HG03045 (cell line): ENCODE measurements around the gene MACO1.
"Not testable (repeated sequence)": the region's sequence is repeated elsewhere in the genome, so short reads cannot be mapped to it uniquely, and the experiment has no call there.

ENCODE experiments used
- ATAC-seq: cut with Tn5 transposase; IDR thresholded peaks from one replicate; pipeline ENCODE4 v1.9.1; 2021; ENCODE audit warnings: mild to moderate bottlenecking, moderate library complexity; ENCODE audit not compliant: unreplicated experiment

Gene MACO1

DNA sequence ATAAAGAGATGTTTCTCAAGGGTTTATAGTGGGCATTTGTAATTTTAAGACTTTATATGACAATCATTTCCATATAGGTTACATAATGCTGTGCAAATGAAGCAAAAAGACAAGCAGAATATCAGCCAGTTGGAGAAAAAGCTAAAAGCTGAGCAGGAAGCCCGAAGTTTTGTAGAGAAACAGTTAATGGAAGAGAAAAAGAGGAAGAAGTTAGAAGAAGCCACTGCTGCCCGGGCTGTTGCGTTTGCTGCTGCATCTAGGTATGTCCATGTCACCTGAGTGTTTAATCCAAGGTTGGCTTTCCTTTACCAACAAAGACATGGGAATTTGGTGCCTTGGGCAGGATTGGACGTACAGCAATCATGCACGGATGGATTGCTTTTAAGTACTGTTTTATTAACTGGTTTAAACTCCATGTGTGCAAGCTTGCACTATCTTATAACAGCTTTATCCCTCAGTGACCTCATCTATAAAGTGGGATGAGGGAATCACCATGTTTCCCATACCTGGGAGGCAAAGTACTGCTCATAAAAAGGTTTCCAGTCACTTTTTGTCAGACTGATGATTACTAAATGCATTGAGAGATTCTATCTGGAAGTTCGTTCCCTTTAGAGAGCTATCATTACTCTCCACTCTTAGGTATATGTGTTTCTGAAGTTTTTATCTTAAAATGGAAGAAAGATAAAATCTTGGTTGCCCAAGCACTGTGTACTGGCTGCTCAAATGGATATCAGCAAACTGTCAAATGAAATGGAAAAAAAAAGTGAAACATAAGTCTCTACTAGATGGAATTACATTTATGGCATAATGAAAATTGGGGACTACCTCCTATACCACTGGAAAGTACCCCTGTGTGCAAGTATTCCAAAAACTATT is 55.1 kb downstream of the MACO1 start:
- no peak for ATAC-seq

DNA sequence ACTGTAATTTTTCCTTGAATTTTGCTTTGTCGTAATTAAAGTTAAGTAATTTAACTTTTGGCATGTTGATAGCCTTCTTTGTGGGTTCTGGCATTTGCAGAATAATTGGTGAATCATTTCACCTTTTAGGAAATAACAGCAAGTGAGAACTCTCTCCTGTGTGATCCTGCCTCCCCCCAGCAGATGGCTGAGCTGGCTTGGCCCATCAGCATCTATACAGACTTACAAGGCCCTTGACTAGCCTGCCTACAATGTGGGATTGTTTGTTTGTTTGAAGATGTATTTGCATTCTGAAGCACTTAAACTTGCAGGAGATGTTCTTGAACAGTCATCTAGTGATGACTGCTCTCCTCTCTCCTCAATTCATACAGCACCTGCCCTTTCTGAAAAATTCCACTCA is 55.9 kb downstream of the MACO1 start:
- ATAC-seq = no peak

DNA sequence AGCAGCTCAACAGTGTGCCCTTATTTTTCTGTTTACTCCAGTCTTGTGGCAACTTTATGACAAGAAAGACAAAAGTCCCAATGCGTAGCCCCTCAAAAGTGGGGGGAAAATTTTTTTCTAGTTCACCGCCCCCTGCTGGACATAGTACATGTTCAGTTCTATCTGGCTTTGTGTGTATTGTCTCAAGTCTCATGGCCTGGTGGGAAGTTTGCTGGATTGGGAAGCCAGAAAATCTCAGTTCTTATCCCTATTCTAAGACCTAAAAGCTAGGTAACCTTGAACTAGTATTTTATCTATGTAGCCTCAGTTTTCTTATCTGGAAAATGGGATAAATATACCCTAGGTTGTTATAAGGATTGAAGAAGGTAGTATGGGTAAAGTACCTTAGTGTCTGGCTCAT is 56.9 kb downstream of the MACO1 start:
- no peak for ATAC-seq

DNA sequence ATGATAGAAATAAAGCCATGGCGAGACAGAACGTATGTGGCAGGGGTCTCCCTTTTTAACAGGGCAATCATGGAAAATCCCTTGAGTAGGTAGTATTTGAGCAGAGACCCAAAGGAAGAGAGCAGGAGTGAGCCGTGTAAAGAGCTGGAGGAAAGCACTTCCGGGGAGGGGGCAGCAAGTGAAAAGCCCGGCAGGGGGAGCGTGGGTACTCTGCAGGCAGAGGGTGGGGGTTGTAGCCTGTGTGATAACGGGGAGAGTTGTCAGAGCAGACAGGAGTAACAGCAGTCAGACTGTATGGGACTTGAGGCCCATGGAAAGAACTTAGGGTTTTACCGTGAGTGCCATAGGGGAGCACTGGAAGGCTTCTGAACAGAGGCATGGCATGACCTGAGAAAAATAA is 61.6 kb downstream of the MACO1 start:
- ATAC-seq = no peak

DNA sequence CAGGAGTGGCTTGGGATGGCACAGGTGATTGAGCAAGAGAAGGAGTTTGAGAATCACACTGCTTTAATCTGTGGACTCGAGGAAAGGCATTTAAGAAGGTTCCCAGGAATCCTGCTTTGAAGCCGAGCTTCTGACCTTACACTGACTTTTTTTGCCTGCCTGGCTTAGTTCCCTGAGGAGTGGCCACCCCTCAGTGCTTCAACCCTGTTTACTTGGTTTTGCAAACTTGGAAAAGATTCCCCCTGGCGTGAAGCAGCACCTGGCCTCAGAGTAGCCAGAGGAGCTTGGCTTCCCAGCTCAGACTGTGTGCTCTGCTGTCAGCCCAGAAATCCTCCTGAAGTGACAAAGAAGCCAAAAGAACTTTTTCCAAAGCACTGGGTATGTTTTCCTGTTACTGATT is 64.3 kb downstream of the MACO1 start:
- ATAC-seq = no peak

DNA sequence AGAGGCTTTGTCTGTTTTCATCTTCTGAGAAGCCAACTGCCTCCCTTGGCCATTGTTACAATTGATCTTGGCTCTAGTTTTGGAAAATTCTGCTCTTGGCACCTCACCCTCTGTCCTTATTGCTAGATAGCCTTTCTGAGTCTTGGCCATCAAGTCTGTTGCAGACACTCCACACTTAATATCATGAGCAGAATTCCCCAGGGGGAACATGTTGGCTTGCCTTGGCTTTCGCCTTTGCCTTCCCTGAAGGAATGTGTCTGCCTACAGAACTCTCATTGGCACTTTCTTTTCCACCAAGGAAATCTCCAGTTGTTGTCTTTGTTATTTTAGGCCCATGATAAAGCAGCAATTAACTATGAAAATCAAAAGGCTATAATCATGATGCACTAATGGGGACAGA is 70.0 kb downstream of the MACO1 start:
- no peak for ATAC-seq

DNA sequence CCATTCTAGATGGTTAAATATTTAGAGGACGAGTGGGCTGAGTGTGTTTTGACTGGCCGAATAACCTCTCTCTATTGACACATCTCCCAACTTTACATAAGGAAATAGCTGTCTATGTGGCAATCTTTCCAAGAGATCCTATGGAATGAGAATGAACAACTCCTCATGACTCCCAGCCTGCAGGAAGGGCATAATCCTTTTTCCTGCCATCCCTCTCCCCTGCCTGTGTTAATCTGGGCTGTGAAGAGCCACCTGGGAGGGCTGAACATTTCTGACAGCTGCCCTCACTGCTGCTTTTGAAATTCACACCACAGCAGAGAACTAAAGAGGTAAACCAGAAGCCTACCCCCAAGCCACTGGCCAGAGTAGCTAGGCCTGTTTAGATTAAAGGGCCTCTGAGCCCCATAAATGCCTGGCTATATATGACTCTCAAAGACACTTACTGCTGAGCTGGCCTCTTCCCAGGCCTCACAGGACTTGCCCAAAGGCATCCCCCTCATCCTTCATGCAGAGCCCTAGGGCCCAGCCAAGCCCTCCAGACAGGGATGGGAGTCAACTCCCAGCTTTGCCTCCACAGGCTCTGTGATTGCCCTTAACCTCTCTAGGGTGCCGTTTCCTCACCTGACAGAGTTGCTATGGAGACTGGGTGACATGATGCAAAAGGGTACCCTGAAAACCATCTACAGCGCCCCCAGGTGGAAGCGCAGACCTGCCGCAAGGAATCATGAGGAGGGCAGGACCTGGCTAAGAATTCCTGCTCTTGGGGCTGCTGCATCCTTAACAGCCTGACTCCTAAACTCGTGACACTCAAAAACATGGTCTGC is 70.8 kb downstream of the MACO1 start:
- ATAC-seq = no peak

DNA sequence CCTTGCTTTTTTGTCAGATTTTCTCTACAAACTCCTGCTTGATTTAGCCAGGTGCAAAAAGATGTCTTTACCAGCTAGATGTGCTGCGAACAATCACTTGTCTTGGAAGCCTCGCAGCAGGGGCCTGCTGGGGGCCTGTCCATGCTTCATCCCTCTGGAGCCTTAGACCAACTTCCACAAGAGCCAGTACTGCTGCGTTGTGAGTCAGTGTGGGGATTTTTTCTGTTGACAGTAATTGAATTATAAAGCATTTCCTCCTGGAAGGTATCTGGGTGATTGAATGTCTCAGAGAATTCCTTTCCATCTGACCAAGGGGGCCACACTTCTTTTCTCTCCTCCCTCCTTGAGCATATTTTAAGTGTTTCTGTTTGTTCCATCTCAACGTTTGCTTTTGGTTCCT is 72.3 kb downstream of the MACO1 start:
- no peak for ATAC-seq

DNA sequence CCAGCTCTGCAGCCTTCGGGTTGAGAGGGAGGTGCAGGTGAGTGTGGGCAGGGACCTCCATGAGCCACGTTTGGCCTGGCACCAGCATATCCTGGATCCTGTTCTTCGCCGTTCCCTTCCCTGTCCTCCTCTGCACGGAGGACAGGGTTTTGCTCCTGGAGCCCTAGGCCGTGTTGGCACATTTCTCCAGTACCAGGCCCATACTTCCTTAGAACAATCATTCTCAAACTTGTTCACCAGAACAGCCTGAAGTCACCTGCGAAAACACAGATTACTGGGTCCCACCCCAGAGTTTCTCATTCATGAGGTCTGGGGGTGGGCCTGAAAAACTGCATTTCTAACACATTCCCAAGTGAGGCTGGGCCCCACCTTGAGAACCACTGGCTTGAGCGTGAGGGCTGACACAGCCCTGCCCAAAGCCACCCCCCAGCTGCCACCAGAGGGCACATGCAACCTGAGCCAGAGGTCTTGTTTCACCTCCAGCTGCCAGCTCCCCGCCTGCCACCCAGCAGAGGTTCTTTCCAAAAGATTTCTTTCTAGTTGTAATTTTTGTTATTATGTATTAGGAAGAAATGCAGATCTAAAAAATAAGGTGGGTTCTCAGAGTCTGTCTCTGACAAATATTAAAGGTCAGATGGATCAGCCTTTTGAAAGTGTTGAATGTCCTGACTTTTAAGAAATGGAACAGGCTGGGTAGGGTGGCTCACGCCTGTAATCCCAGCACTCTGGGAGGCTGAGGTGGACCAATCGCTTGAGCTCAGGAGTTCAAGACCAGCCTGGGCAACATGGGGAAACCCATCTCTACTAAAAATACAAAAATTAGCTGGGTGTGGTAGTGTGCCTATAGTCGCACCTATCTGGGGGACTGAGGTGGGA is 73.1 kb downstream of the MACO1 start:
- ATAC-seq = no peak

DNA sequence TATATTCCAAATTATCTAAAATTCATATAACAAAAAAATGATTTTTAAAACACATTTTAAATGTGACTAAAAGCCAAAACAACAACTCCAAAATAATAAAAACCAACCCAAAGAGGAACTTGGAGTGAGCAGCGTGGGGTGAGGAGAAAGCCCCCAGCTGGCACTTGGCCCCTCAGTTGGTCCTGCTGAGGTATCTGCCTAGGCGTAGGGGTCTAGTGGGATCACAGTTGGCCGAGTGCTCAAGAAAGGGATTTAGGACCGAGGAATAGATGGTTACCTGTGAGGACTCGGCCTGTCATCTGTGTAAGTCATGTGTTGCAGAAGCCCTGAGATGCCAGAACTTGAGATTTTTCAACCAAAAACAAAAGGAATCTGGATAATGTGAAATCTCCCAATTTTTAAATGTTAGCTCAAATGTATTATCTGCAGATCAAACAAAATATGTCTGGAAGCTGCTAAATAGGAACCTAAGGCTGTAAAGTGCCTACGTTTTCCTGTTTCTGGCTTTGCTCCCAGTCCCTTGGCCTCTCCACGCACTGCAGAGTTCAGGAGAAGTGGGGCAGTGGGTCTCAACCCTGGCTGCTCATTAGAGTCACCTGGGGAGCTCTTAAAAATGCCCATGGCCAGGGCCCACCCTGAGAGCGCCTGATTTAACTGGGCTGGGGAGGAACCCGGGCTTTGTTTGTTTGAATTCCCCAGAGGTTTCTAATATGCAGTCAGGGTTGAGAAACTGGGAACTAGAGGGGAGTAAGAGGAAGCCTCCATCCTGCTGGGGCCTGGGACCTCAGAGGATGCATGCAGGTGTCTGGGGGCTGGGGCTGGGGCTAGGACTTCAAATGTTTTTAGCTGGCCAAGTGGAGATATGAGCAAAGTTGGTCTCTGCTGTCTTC is 74.3 kb downstream of the MACO1 start:
- ATAC-seq = no peak

DNA sequence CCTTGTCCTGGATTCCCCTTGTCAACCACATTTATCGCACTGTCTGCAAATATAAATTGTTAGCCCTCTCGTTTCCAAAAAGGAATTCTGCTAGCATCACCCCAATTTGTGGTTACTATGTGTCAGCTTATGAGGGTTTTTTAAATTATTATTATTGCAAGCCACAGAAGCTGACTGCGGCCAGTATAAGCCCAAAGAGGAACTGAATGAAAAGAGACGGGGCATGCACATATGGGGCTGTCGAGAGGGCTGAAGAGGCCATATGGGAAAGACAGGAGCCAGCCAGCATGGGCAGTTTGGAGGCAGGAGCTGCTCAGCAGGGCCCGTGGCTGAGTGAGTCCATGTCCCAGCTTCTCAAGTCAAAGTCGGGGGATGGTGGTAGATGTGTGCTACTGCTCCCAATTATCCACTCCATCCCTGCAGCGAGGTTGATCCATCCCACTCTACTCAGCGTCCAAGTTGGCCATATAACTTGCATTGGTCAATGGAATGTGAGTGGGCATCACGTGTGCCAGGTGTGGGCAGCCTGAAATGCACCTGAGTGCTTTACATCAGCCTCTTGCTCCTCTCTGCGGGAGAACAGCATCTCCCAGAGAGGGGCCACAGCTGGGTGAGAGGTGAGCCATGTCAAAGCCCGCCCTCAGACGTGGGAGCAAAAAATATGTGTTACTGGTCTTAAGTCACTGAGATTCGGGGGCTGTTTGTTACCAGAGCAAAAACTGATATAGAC is 75.1 kb downstream of the MACO1 start:
- ATAC-seq = no peak

DNA sequence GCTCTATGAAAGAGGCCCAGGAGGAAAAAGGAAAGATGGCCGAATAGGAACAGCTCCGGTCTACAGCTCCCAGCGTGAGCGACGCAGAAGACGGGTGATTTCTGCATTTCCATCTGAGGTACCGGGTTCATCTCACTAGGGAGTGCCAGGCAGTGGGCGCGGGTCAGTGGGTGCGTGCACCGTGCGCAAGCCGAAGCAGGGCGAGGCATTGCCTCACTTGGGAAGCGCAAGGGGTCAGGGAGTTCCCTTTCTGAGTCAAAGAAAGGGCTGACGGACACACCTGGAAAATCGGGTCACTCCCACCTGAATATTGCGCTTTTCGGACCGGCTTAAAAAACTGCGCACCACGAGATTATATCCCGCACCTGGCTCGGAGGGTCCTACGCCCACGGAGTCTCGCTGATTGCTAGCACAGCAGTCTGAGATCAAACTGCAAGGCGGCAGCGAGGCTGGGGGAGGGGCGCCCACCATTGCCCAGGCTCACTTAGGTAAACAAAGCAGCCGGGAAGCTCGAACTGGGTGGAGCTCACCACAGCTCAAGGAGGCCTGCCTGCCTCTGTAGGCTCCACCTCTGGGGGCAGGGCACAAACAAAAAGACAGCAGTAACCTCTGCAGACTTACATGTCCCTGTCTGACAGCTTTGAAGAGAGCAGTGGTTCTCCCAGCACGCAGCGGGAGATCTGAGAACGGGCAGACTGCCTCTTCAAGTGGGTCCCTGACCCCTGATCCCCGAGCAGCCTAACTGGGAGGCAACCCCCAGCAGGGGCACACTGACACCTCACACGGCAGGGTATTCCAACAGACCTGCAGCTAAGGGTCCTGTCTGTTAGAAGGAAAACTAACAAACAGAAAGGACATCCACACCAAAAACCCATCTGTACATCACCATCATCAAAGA is 76.1 kb downstream of the MACO1 start:
- not testable (repeated sequence) for ATAC-seq

DNA sequence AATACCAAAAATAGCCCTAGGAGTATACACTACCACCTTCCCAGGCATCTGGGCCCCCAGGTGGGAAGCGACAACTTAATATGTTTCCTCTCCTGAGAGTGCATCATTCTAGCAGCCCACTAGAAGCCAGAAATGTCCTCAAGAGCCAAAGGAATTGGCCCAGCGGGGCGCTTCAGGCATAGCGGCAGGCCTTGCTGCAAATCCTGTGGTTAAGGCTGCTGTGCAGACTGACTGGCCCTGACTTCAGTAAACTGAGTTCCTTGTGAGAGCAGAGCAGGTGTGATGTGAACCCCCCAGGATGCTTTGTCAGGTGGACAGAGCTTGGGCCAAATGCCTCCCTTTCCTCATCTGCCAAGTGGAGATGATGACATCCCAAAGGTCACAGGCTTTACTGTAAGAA is 83.0 kb downstream of the MACO1 start:
- no peak for ATAC-seq

DNA sequence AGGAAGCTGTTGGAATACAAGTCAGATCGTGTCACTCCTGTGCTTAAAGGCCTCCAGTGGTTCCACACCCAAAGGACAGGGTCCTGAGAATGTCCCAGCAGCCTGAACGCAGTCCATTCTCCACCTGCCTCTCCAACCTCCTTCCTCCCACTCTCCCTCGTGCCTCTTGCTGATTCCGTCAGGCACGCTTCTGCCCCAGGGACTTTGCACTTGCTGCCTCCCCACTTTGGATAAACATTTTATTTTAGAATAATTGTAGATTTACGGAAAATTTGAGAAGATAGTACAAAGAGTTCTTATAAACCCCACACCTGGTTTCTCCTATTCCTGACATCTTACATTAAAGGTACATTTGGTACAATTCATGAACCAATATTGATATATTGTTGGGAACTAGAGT is 84.3 kb downstream of the MACO1 start:
- no peak for ATAC-seq

DNA sequence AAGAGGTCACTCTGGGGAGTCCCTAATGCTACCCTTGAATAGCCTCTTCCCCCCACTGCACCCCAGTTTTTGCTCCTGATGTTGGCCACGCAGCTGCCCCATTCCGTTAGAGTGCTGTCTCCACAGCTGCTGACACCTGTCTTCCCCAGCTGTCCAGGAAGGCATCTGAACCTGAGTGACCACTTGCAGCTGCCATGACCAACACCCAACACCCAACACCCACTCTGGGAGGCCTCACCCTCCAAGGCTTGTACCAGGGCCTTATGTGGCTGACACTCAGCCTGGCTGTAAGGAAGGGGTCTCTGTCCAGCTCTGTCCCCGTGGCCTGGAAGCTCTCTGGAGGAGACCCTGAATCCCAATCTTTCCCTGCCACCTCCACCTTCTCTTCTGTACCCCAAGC is 86.0 kb downstream of the MACO1 start:
- no peak for ATAC-seq

DNA sequence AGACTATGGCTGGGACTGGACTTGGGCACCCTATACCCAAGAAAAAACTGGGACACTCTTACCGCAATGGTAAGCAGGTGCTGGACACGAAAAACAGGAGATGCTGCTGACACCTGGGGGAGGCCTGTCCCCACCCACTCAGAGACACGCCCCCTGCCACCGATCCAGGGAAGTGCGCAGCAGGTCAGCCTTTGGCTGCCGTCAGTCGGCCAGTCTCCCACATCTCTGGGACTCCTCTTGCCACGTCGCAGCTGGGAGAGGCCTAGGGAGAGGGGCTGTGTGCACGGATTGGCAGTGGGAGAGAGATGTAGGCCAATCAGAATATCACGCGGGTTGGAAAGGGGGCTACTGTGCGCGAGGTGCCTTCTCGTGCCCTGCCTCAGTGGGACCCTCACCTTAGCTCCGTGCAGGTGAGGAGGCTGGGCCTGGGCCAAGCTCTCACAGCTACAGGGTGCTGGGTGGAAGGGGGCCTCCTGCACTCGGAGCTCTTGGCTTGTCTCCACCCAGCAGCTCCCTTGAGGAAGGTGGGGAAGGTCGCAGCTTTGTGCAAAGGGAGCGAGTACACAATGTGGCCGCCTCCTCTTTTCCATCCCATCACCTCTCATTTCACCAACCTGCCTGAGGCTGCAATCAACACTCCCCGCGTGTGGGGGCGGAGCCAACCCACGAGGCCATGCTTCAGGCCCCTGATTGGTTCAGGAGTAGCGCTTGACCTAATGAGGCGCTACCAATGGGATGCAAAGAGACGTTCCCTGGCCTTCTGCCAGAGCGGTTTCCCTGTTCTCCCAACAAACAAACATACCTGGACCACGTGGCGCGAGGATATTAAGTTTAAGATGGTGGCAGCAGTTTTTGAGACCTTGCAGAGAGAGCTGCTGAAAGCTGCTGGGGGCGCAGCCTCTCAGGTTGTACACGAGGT is 87.0 kb downstream of the MACO1 start:
- ATAC-seq = no peak

DNA sequence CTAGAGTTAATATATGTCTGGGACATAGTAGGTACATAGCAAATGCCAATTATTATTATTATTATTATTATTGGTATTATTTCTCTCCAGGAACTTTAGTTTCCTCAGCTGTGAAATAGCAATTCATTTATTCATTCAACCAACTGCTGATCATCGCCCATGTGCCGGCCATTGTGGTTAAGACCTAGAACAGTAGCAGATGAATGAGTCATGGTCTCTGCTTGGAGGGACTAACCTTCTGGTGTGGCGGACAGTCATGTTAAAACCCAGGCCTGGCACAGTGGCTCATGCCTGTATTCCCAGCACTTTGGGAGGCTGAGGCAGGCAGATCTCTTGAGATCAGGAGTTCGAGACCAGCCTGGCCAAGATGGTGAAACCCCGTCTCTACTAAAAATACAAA is 88.9 kb downstream of the MACO1 start:
- ATAC-seq = no peak
